ENCODE measurements around the gene CABP1.
"Not testable (repeated sequence)": the region's sequence is repeated elsewhere in the genome, so short reads cannot be mapped to it uniquely, and the experiment has no call there.

The CABP1 gene

GRCh38 chr12:120663741-120664140 is 23.3 kb downstream of the CABP1 start:
- in situ Hi-C loops (cut with HindIII; ENCODE audit: low sequenced_read_pairs), result no loop called here
- no peak for DNase-seq (ENCODE audit: low read depth)
- H3K4me3 ChIP-seq (ENCODE audit: low read depth, low read length), result no peak overlapping the region
- TF ChIP-seq, protein P1, sequence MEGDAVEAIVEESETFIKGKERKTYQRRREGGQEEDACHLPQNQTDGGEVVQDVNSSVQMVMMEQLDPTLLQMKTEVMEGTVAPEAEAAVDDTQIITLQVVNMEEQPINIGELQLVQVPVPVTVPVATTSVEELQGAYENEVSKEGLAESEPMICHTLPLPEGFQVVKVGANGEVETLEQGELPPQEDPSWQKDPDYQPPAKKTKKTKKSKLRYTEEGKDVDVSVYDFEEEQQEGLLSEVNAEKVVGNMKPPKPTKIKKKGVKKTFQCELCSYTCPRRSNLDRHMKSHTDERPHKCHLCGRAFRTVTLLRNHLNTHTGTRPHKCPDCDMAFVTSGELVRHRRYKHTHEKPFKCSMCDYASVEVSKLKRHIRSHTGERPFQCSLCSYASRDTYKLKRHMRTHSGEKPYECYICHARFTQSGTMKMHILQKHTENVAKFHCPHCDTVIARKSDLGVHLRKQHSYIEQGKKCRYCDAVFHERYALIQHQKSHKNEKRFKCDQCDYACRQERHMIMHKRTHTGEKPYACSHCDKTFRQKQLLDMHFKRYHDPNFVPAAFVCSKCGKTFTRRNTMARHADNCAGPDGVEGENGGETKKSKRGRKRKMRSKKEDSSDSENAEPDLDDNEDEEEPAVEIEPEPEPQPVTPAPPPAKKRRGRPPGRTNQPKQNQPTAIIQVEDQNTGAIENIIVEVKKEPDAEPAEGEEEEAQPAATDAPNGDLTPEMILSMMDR (IDR thresholded peaks at IDR 0.05; ENCODE audit: low read depth, low read length, missing control alignments), result no peak

- in situ Hi-C loops (cut with HindIII; ENCODE audit: low sequenced_read_pairs), result no loop called here
- no peak for DNase-seq (ENCODE audit: low read depth)
- no peak overlapping the region for H3K4me3 ChIP-seq (ENCODE audit: low read depth, low read length)
- TF ChIP-seq, protein P1 (IDR thresholded peaks at IDR 0.05; ENCODE audit: low read depth, low read length, missing control alignments), result no peak
Observed at GRCh38 chr12:120666571-120667390, 26.4 kb downstream of the CABP1 start.

- TF ChIP-seq, protein P1 (IDR thresholded peaks at IDR 0.05; ENCODE audit: low read depth, low read length, missing control alignments), result no peak
- DNase-seq (ENCODE audit: low read depth), result no peak
- in situ Hi-C loops (cut with HindIII; ENCODE audit: low sequenced_read_pairs), result no loop called here
- no peak overlapping the region for H3K4me3 ChIP-seq (ENCODE audit: low read depth, low read length)
Observed at GRCh38 chr12:120668091-120668867, 27.9 kb downstream of the CABP1 start.

GRCh38 chr12:120668868-120669840 is 28.7 kb downstream of the CABP1 start:
- H3K4me3 ChIP-seq (ENCODE audit: low read depth, low read length), result no peak overlapping the region
- no peak for DNase-seq (ENCODE audit: low read depth)
- in situ Hi-C loops (cut with HindIII; ENCODE audit: low sequenced_read_pairs), result no loop called here
- TF ChIP-seq, protein P1 (IDR thresholded peaks at IDR 0.05; ENCODE audit: low read depth, low read length, missing control alignments), result no peak

GRCh38 chr12:120670237-120670636 is 29.8 kb downstream of the CABP1 start:
- in situ Hi-C loops (cut with HindIII; ENCODE audit: low sequenced_read_pairs); DNase-seq (ENCODE audit: low read depth); H3K4me3 ChIP-seq (ENCODE audit: low read depth, low read length): not testable (repeated sequence)

GRCh38 chr12:120670667-120671066 is 30.2 kb downstream of the CABP1 start:
- in situ Hi-C loops (cut with HindIII; ENCODE audit: low sequenced_read_pairs), result no loop called here
- no peak overlapping the region for H3K4me3 ChIP-seq (ENCODE audit: low read depth, low read length)
- no peak for DNase-seq (ENCODE audit: low read depth)
- TF ChIP-seq, protein P1 (IDR thresholded peaks at IDR 0.05; ENCODE audit: low read depth, low read length, missing control alignments), result no peak

Data from astrocyte of the cerebellum (primary cell).